Activated CD4-positive, alpha-beta T cell treated with anti-CD3 and anti-CD28 coated beads, Interleukin-2, amount 10 ng/mL, durations not matched to agents 24 days and 14 days (primary cell): ENCODE data around the gene NAXE. TPM values are rescaled to one million over a fixed set of nuclear protein-coding genes. Genes with fewer than 3 reads are reported as not detected.

Source experiments
- DNase-seq: peaks from one replicate; pipeline ENCODE4 v3.0.0; 2022
- H3K27ac Mint-ChIP-seq: one replicate; pipeline ENCODE4 v1.8.0; 2022; ENCODE audit warnings: mild to moderate bottlenecking, mixed read lengths
- H3K27me3 Mint-ChIP-seq: one replicate; pipeline ENCODE4 v1.8.0; 2022; ENCODE audit warnings: mixed read lengths
- H3K36me3 Mint-ChIP-seq: one replicate; pipeline ENCODE4 v1.8.0; 2022; ENCODE audit warnings: low read depth, mild to moderate bottlenecking, mixed read lengths
- H3K4me1 Mint-ChIP-seq: one replicate; pipeline ENCODE4 v1.8.0; 2021; ENCODE audit warnings: mixed read lengths
- H3K4me3 Mint-ChIP-seq: one replicate; pipeline ENCODE4 v1.8.0; 2022; ENCODE audit warnings: mild to moderate bottlenecking, moderate library complexity, mixed read lengths
- H3K9me3 Mint-ChIP-seq: one replicate; pipeline ENCODE4 v1.8.0; 2021; ENCODE audit warnings: mixed read lengths
- intact Hi-C: fragments of 100-400 bp; cut with micrococcal nuclease; formaldehyde crosslinking; loops from one replicate; pipeline ENCODE4 v1.15.1; 2023
- total RNA-seq: library from RNA; stranded (reverse); gene quantifications from 2 replicates; pipeline ENCODE4 v1.2.3, GENCODE V29; 2022

Gene NAXE
- total RNA-seq, 1 donor from 2014 or later, result 90.2 TPM

DNA sequence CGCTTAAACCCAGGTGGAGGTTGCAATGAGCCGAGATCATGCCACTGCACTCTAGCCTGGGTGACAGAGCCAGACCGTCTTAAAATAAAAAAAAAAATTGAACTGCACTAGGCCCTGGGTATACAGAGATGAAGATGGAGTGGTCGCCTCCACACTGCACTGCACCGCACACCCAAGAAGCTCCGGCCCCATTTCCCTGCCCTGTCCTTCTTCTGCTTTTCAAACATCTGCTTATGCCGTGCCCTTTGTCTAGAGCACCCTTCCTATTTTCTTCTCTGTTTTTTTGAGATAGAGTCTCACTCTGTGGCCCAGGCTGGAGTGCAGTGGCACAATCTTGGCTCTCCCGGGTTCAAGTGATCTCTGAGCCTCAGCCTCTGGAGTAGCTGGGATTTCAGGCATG, 36.6 kb upstream of the NAXE start:
- no peaks in the 10 kb centered on the region for H3K27me3 Mint-ChIP-seq
- peaks cover 9% of the 10 kb centered on the region for H3K36me3 Mint-ChIP-seq
- no peaks in the 10 kb centered on the region for H3K9me3 Mint-ChIP-seq
- H3K27ac Mint-ChIP-seq, result no peak overlapping the region
- intact Hi-C loops, result no loop called here
- H3K4me1 Mint-ChIP-seq, result no peaks in the 10 kb centered on the region
- no peak overlapping the region for H3K4me3 Mint-ChIP-seq
- no peak for DNase-seq

DNA sequence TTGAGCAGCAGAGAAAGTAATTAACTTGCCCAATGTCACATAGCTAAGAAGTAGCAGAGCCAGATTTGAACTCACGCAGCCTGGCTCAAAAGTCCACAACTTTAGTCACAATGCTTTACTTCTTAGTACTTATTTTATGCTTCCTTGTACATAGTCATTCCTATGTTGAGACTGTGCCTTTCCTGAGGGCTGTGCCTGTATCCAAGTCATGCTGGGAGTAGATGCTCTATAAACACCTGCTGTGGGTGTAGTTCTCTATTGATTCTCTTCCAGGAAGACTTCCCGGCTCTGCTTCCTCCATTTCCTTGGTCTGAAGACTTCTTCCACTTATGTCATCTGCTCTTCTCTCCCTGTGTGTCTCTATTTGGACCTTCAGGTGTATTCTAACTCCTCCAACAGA, 35.9 kb upstream of the NAXE start:
- H3K4me1 Mint-ChIP-seq, result no peaks in the 10 kb centered on the region
- H3K4me3 Mint-ChIP-seq, result no peak overlapping the region
- H3K27ac Mint-ChIP-seq, result no peak overlapping the region
- intact Hi-C loops, result no loop called here
- H3K9me3 Mint-ChIP-seq, result no peaks in the 10 kb centered on the region
- peaks cover 10% of the 10 kb centered on the region for H3K36me3 Mint-ChIP-seq
- DNase-seq, result no peak
- no peaks in the 10 kb centered on the region for H3K27me3 Mint-ChIP-seq

- no peak overlapping the region for H3K4me3 Mint-ChIP-seq
- no peak for DNase-seq
Measured at GRCh38 chr1:156556354-156556753, 35.2 kb upstream of the NAXE start.

DNA sequence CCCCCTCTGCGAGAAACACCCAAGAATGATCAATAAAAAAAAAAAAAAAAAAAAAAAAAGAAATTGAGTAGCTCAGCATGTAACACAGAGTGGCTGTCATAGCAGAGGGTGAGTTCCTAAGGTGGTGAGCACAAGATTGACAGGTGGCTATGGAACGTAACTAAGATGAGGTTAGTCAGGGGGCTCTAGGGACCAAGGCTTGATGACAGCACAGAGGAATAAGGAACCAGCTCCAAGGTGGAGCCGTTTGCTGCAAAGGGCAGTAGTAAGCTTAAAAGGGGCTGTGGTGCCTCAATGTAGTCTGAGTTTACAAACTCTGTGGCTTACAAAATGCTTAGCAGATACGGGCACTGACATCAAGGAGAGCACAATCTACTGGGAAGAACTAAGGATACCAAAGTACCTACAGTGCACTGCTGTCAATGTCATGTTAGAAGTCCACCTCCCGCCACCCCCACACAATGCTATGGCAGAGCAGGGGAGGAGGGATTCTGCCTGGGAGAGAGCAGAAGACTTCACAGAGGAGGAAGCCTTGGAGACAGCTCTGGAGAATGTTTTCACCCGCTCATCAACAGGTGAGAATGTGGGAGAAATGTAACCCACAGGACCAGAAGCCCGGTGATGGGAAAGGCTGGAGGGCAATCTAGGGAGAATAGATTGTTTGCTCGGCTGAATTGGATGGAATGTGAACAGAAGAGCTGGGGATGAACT, 32.3 kb upstream of the NAXE start:
- Mint-ChIP-seq H3K4me3 (no peak overlapping the region), H3K4me1 (no peaks in the 10 kb centered on the region), H3K27ac (no peak overlapping the region), H3K27me3 (no peaks in the 10 kb centered on the region), H3K9me3 (no peaks in the 10 kb centered on the region), H3K36me3 (peaks cover 11% of the 10 kb centered on the region)
- no peak for DNase-seq
- intact Hi-C loops, result no loop called here

More at GRCh38 chr1:156556354-156556753, 35.2 kb upstream of the NAXE start:
- Mint-ChIP-seq H3K27ac (no peak overlapping the region), H3K9me3 (no peaks in the 10 kb centered on the region), H3K4me1 (no peaks in the 10 kb centered on the region), H3K36me3 (peaks cover 10% of the 10 kb centered on the region), H3K27me3 (no peaks in the 10 kb centered on the region)
- intact Hi-C loops, result no loop called here

DNA sequence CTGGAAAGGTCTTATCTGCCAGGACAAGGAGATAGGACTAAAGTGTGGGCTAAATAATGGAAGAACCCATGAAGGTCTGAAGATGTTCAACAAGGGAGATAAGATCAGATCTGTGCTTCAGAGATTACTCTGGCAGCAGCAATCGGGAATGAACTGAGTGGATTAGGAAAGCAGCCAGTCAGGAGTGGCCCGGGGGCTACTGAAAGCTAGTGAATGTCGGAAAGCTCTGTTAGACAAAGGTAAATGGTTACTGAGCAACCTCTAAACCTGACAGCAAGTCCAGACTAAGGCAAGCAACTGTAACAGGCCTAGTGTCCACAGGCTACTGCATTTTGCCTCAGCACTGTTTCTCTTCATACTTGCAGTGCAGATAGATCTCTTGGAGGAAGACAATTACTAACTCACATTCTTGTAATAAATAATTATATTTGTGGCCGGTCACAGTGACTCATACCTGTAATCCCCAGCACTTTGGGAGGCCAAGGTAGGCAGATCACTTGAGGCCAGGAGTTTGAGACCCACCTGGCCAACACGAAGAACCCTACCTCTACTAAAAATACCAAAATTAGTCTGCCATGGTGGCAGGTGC, 31.7 kb upstream of the NAXE start:
- no peak for DNase-seq
- Mint-ChIP-seq H3K9me3 (no peaks in the 10 kb centered on the region), H3K27ac (no peak overlapping the region)

DNA sequence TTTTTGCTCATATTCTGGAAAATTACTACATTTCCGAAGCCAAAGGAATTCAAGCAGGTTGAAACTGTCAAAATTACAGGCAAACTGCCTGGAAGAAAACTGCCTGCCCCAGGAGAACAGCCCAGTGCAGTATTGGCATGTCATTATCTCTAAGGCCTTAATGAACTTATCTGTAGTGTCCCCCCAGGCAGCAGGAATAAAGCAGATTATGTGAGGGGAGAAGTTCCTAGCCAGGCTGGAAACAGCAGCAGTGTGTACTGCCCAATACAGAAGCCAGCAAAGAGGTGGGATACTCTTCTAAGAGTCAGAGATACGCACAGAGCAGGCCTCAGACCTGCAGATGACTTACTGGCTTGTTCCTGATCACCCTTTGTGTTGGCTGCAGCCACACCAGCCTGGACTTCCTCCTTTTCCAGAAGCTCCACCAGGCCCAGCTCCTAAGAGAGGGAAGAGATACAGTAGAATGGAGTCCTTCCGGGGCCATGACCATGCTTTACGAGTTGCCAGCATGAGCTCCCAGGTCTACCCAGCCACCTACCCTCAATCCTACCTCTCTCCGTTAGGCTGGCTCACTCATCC, 30.9 kb upstream of the NAXE start:
- intact Hi-C loops, result no loop called here
- no peak for DNase-seq
- no peak overlapping the region for H3K27ac Mint-ChIP-seq
- H3K27me3 Mint-ChIP-seq, result no peaks in the 10 kb centered on the region
- H3K4me3 Mint-ChIP-seq, result no peak overlapping the region
- H3K9me3 Mint-ChIP-seq, result no peaks in the 10 kb centered on the region
- peaks cover 13% of the 10 kb centered on the region for H3K36me3 Mint-ChIP-seq
- no peaks in the 10 kb centered on the region for H3K4me1 Mint-ChIP-seq

More for the DNA sequence above, 31.7 kb upstream of the NAXE start:
- intact Hi-C loops, result no loop called here
- H3K4me3 Mint-ChIP-seq, result no peak overlapping the region
- H3K4me1 Mint-ChIP-seq, result no peaks in the 10 kb centered on the region
- H3K27me3 Mint-ChIP-seq, result no peaks in the 10 kb centered on the region
- peaks cover 11% of the 10 kb centered on the region for H3K36me3 Mint-ChIP-seq

DNA sequence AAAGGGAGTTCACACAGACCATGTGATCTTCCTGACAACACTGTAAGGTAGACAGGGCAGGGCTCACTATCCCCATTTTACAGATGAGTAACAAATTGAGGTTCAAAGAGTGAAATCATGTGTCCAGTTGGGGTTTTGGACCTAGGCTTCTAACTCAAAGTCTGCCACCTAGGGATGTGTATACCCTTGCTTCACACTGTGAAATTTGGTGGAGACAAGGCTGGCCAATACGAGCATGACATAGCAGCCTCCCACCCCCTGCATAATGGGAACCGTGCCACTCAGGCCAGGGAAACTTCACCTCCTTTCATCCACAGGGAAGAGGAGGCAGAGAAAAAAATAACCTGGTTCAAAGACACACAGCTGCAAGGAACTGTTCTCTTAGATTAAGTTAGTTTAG, 26.1 kb upstream of the NAXE start:
- no peaks in the 10 kb centered on the region for H3K27me3 Mint-ChIP-seq
- no peaks in the 10 kb centered on the region for H3K4me1 Mint-ChIP-seq
- peaks cover 14% of the 10 kb centered on the region for H3K36me3 Mint-ChIP-seq
- no peak overlapping the region for H3K4me3 Mint-ChIP-seq
- DNase-seq, result no peak
- no peak overlapping the region for H3K27ac Mint-ChIP-seq
- H3K9me3 Mint-ChIP-seq, result no peaks in the 10 kb centered on the region
- intact Hi-C loops, result loop anchor here (5.0 kb wide), 1 partner anchor 38 kb away; no protein-coding TSS in a partner anchor

DNA sequence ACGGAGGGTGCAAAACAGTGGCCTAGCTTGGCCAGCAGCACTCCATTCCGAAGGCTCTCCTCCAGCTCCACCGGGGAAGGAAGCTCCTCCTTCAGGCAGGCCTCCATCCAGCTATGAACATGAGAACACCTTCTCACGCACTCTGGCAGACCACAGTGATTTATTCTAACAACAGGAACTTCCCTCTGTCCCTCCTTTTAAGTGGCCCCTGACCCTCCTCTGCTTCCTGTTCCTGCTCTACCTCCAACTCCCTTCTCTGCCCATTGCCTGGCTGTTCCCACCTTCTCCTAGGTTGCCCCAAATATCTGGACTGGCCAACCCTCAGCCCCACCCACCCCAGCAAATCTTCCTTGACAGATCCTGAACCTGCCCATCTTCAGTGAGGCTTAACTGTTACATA, 25.1 kb upstream of the NAXE start:
- intact Hi-C loops, result loop anchor here (5.0 kb wide), 1 partner anchor 39 kb away; no protein-coding TSS in a partner anchor
- Mint-ChIP-seq H3K4me1 (peaks cover 8% of the 10 kb centered on the region), H3K9me3 (no peaks in the 10 kb centered on the region), H3K27me3 (no peaks in the 10 kb centered on the region), H3K27ac (no peak overlapping the region), H3K36me3 (peaks cover 13% of the 10 kb centered on the region), H3K4me3 (no peak overlapping the region)
- no peak for DNase-seq

- peak overlapping the region; percentile 92 for H3K4me3 Mint-ChIP-seq
- H3K4me1 Mint-ChIP-seq, result peaks cover 22% of the 10 kb centered on the region
- peaks cover 21% of the 10 kb centered on the region for H3K27me3 Mint-ChIP-seq
- no peak for DNase-seq
- H3K9me3 Mint-ChIP-seq, result no peaks in the 10 kb centered on the region
- intact Hi-C loops, result loop anchor here (5.0 kb wide), 2 partner anchors 34 to 36 kb away; no protein-coding TSS in a partner anchor
- peaks cover 6% of the 10 kb centered on the region for H3K36me3 Mint-ChIP-seq
- peak overlapping the region; percentile 48 for H3K27ac Mint-ChIP-seq
Measured at GRCh38 chr1:156571261-156571852, 20.2 kb upstream of the NAXE start.

- peaks cover 22% of the 10 kb centered on the region for H3K4me1 Mint-ChIP-seq
- no peaks in the 10 kb centered on the region for H3K9me3 Mint-ChIP-seq
- H3K4me3 Mint-ChIP-seq, result peak within 1 kb of the TSS; percentile 92
- peaks cover 6% of the 10 kb centered on the region for H3K36me3 Mint-ChIP-seq
- intact Hi-C loops, result loop anchor here (1.0 to 5.0 kb wide), 3 partner anchors 35 to 71 kb away; no protein-coding TSS in a partner anchor
- H3K27ac Mint-ChIP-seq, result peak within 1 kb of the TSS; percentile 77
- peak; percentile 94 for DNase-seq
- H3K27me3 Mint-ChIP-seq, result peaks cover 22% of the 10 kb centered on the region
Measured at GRCh38 chr1:156571919-156572662, 19.5 kb upstream of the NAXE start, which contains the start of gene IQGAP3. TSS of gene IQGAP3 (minus strand) at chr1:156572565. CDS start at chr1:156572529, 36 bp downstream.

- Mint-ChIP-seq H3K27ac (peak overlapping the region; percentile 77), H3K4me1 (peaks cover 22% of the 10 kb centered on the region), H3K27me3 (peaks cover 22% of the 10 kb centered on the region), H3K36me3 (peaks cover 6% of the 10 kb centered on the region), H3K4me3 (peak overlapping the region; percentile 92), H3K9me3 (no peaks in the 10 kb centered on the region)
- intact Hi-C loops, result loop anchor here (1.0 to 5.0 kb wide), 3 partner anchors 35 to 71 kb away; no protein-coding TSS in a partner anchor
- DNase-seq, result no peak
Measured at GRCh38 chr1:156572663-156573018, 18.9 kb upstream of the NAXE start.

DNA sequence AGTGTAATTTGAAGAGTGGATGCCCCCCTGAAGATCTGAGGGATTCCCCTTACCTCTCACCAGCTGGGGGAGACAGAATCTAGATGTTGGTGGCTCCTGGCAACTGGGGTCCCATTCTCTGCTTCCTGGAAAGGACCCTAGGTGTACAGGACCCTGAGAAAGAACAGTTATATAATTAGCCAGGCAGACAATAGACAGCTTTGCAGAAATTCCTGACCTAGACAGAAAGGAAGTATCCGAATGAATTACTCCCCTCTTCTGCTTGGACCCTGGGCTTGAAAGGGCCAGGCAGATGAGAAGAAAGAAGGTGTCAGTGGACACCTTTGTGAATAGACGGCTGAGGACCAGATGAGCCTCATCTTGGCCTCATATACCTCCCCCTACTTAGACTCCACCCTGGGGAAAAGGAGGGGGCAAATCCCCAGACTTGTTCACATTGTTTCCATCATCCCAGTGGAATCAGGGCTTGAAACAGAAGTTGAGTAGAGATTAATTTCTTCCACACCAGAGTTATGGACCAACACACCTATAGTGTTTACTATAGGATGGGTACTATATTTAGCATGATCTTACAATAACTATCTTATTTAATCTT, 17.4 kb upstream of the NAXE start:
- Mint-ChIP-seq H3K4me3 (no peak overlapping the region), H3K4me1 (peaks cover 22% of the 10 kb centered on the region), H3K27ac (no peak overlapping the region), H3K36me3 (peaks cover 6% of the 10 kb centered on the region), H3K27me3 (peaks cover 22% of the 10 kb centered on the region), H3K9me3 (no peaks in the 10 kb centered on the region)
- DNase-seq, result no peak
- intact Hi-C loops, result loop anchor here (5.0 kb wide), 2 partner anchors 33 to 37 kb away; no protein-coding TSS in a partner anchor

DNA sequence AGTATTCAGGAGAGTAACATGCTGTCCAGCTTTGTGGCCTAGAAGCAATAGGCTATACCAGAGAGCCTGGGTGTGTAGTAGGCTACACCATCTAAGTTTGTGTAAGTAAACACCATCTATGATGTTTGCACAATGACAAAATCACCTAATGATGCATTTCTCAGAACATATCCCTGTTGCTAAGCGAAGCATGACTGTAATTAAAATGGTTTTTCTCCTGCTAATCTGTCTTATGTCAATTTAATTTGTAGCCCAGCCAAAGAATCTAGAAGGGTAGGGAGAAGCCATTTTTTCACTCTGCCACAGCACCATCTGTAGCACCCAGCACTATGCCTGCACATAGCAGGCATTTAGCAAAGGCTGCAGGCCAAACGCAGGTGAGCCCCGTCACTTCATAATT, 14.0 kb upstream of the NAXE start:
- no peaks in the 10 kb centered on the region for H3K36me3 Mint-ChIP-seq
- peaks cover 22% of the 10 kb centered on the region for H3K27me3 Mint-ChIP-seq
- no peak for DNase-seq
- no peak overlapping the region for H3K4me3 Mint-ChIP-seq
- intact Hi-C loops, result no loop called here
- H3K27ac Mint-ChIP-seq, result no peak overlapping the region
- H3K4me1 Mint-ChIP-seq, result peaks cover 11% of the 10 kb centered on the region
- H3K9me3 Mint-ChIP-seq, result no peaks in the 10 kb centered on the region
